ENCODE results near the gene ZBTB48. TPM values are rescaled to one million over a fixed set of nuclear protein-coding genes. Genes with fewer than 3 reads are reported as not detected.

ZBTB48 gene
- total RNA-seq, 4 donors from 2014 or later = 26.5 to 79.7 (median 47.6) TPM

- Histone ChIP-seq H3K9me3 (no peaks in the 10 kb centered on the region), H3K4me1 (peaks cover 0 to 5% of the 10 kb centered on the region in 2 donors), H3K27me3 (no peaks in the 10 kb centered on the region), H3K27ac (no peak overlapping the region), H3K36me3 (no peaks in the 10 kb centered on the region), H3K4me3 (no peak overlapping the region)
- intact Hi-C loops (cut with DNase I; ENCODE audit: low total_unique reads) = no loop called here
- TF ChIP-seq CTCF (IDR thresholded peaks at IDR 0.05) (no peak), POLR2A (IDR thresholded peaks at IDR 0.05) (no peak)
- no peak for DNase-seq
These were observed 47.2 kb downstream of the ZBTB48 start for GRCh38 chr1:6627031-6627430.

GRCh38 chr1:6627841-6628545 is 48.2 kb downstream of the ZBTB48 start:
- H3K4me3 ChIP-seq = no peak overlapping the region
- TF ChIP-seq CTCF (IDR thresholded peaks at IDR 0.05) (no peak), POLR2A (IDR thresholded peaks at IDR 0.05) (no peak)
- H3K27me3 ChIP-seq = no peaks in the 10 kb centered on the region
- peaks cover 0 to 5% of the 10 kb centered on the region in 2 donors for H3K4me1 ChIP-seq
- H3K9me3 ChIP-seq = no peaks in the 10 kb centered on the region
- H3K36me3 ChIP-seq = no peaks in the 10 kb centered on the region
- intact Hi-C loops (cut with DNase I; ENCODE audit: low total_unique reads) = no loop called here
- DNase-seq = no peak
- H3K27ac ChIP-seq = no peak overlapping the region

GRCh38 chr1:6628971-6629479 is 49.2 kb downstream of the ZBTB48 start:
- H3K4me3 ChIP-seq = no peak overlapping the region
- intact Hi-C loops (cut with DNase I; ENCODE audit: low total_unique reads) = no loop called here
- peaks cover 0 to 5% of the 10 kb centered on the region in 2 donors for H3K4me1 ChIP-seq
- DNase-seq = no peak
- H3K27ac ChIP-seq = no peak overlapping the region
- H3K9me3 ChIP-seq = no peaks in the 10 kb centered on the region
- TF ChIP-seq POLR2A (IDR thresholded peaks at IDR 0.05) = no peak
- TF ChIP-seq CTCF (IDR thresholded peaks at IDR 0.05) = no peak
- no peaks in the 10 kb centered on the region for H3K27me3 ChIP-seq
- no peaks in the 10 kb centered on the region for H3K36me3 ChIP-seq

GRCh38 chr1:6630027-6630426 is 50.2 kb downstream of the ZBTB48 start:
- Histone ChIP-seq H3K27ac (no peak overlapping the region), H3K36me3 (no peaks in the 10 kb centered on the region), H3K4me3 (no peak overlapping the region), H3K27me3 (no peaks in the 10 kb centered on the region), H3K4me1 (peaks cover 0 to 5% of the 10 kb centered on the region in 2 donors), H3K9me3 (no peaks in the 10 kb centered on the region)
- no peak for TF ChIP-seq POLR2A (IDR thresholded peaks at IDR 0.05)
- TF ChIP-seq CTCF (IDR thresholded peaks at IDR 0.05) = no peak
- no peak for DNase-seq
- intact Hi-C loops (cut with DNase I; ENCODE audit: low total_unique reads) = loop anchor here (10.0 kb wide), 1 partner anchor 75 kb away; the partner anchor contains the start of genes NOL9 and TAS1R1

- TF ChIP-seq POLR2A (IDR thresholded peaks at IDR 0.05) (no peak), CTCF (IDR thresholded peaks at IDR 0.05) (no peak)
- intact Hi-C loops (cut with DNase I; ENCODE audit: low total_unique reads) = loop anchor here (10.0 kb wide), 1 partner anchor 76 kb away; the partner anchor contains the start of genes NOL9 and TAS1R1
- Histone ChIP-seq H3K4me1 (peaks cover 0 to 5% of the 10 kb centered on the region in 2 donors), H3K27me3 (no peaks in the 10 kb centered on the region), H3K27ac (no peak overlapping the region), H3K36me3 (no peaks in the 10 kb centered on the region), H3K4me3 (no peak overlapping the region), H3K9me3 (no peaks in the 10 kb centered on the region)
- no peak for DNase-seq
These were observed 51.3 kb downstream of the ZBTB48 start for GRCh38 chr1:6631058-6631457.

Data from uterus (tissue), 4 donors.